MCF 10A (cell line): ENCODE measurements around the gene DCP1B. TPM values are rescaled to one million over a fixed set of nuclear protein-coding genes. Genes with fewer than 3 reads are reported as not detected.

Source experiments
- BruUV-seq: library from RNA; stranded (reverse); fragments of 400-500 nt; replicated peaks from 2 replicates; lab custom pipeline; 2021; lab: Mats Ljungman, UMichigan
- CTCF ChIA-PET: fragments of 300-600 bp; sonication (Branson Sonifier 250); formaldehyde crosslinking; extraction: SDS; loops from one replicate; lab custom pipeline; 2021; ENCODE audit warnings: antibody characterized with exemption, inconsistent platforms; lab: Yijun Ruan, JAX
- POLR2A ChIA-PET: fragments of 300-600, 350-650 bp; sonication (Branson Sonifier 250); formaldehyde crosslinking; extraction: SDS; loops from one replicate; lab custom pipeline; 2020; ENCODE audit warnings: antibody characterized with exemption, inconsistent platforms; lab: Yijun Ruan, JAX
- DNase-seq: peaks from one replicate; pipeline ENCODE4 v3.0.0-alpha.2; 2018; ENCODE audit not compliant: unreplicated experiment
- H3K27ac Mint-ChIP-seq: one replicate; pipeline ENCODE4 v1.8.0; 2022; ENCODE audit warnings: mild to moderate bottlenecking, low read depth, mixed read lengths; ENCODE audit not compliant: unreplicated experiment
- H3K27me3 Mint-ChIP-seq: one replicate; pipeline ENCODE4 v1.8.0; 2022; ENCODE audit warnings: mixed read lengths; ENCODE audit not compliant: insufficient read depth, unreplicated experiment
- H3K36me3 Mint-ChIP-seq: one replicate; pipeline ENCODE4 v1.8.0; 2022; ENCODE audit warnings: mild to moderate bottlenecking, moderate library complexity, mixed read lengths; ENCODE audit not compliant: insufficient read depth, unreplicated experiment
- H3K4me1 Mint-ChIP-seq: one replicate; pipeline ENCODE4 v1.8.0; 2022; ENCODE audit warnings: mixed read lengths; ENCODE audit not compliant: insufficient read depth, unreplicated experiment
- H3K4me3 Mint-ChIP-seq: one replicate; pipeline ENCODE4 v1.8.0; 2022; ENCODE audit warnings: mild to moderate bottlenecking, moderate library complexity, mixed read lengths; ENCODE audit not compliant: unreplicated experiment
- H3K9me3 Mint-ChIP-seq: one replicate; pipeline ENCODE4 v1.8.0; 2022; ENCODE audit warnings: mixed read lengths; ENCODE audit not compliant: unreplicated experiment
- CTCF ChIP-seq: fragments of 200-600 bp; IDR thresholded peaks from one replicate; pipeline ENCODE4 v1.8.0; 2022; ENCODE audit warnings: antibody characterized with exemption, mild to moderate bottlenecking; ENCODE audit not compliant: unreplicated experiment
- intact Hi-C: fragments of 100-400 bp; cut with micrococcal nuclease; formaldehyde crosslinking; loops from 2 replicates; pipeline ENCODE4 v1.14.1; 2022
- total RNA-seq: library from RNA; stranded (reverse); gene quantifications from 2 replicates; pipeline ENCODE4 v1.2.3, GENCODE V29; 2022

Gene DCP1B
- total RNA-seq, 1 experiment from 2014 or later: 5.5 TPM

DNA sequence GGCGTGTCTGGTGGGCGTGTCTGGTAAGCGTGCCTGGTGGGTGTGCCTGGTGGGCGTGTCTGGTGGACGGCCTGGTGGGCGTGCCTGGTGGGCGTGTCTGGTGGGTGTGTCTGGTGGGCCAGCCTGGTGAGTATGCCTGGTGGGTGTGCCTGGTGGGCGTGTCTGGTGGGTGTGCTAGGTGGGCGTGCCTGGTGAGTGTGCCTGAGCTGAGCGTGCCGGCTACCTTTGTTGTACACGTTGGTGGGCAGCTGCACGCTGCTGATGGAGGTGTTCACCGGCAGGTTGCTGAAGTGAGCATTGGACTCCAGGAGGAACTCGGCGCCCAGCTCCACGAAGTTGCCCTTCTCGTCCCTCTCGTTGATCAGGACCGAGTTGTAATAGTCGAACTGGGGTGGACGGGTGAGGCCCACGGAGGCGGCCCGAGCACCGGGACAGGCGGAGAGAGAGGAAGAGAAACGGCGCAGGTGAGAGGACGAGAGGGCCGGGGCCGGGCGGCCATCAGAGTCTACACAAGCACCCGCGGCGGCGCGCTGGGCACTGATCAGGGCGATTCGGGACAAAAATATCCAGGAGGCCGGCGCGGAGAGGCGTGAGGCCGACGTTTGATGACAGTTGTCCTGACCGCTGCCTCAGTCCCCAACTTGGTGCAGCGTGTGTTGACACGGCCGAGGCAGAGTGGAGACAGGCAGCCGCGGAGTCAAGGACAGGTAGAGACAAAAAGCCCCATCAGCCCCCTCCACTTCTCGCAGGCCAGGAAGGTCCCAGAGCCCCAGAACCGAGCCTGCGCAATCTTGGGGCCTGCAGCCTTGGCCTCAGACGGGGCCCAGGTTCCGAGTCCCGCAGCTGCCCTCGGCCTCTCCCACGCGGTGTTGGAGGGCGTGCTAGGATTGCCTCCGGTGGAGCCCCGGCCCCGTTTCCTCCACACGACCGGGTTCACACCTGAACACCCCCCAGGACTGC, 96.3 kb downstream of the DCP1B start:
- Mint-ChIP-seq H3K4me3 (no peak overlapping the region), H3K4me1 (no peaks in the 10 kb centered on the region), H3K36me3 (no peaks in the 10 kb centered on the region), H3K9me3 (peaks cover 13% of the 10 kb centered on the region), H3K27me3 (no peaks in the 10 kb centered on the region), H3K27ac (no peak overlapping the region)
- TF ChIP-seq CTCF: no peak
- intact Hi-C loops: no loop called here
- ChIA-PET POLR2A (no interaction called here), CTCF (interaction anchor here (0.8 kb wide), 1 partner anchor 32 kb away, joined by 4 read pairs; no protein-coding TSS in a partner anchor)
- DNase-seq: no peak
- BruUV-seq: no TSS peak

DNA sequence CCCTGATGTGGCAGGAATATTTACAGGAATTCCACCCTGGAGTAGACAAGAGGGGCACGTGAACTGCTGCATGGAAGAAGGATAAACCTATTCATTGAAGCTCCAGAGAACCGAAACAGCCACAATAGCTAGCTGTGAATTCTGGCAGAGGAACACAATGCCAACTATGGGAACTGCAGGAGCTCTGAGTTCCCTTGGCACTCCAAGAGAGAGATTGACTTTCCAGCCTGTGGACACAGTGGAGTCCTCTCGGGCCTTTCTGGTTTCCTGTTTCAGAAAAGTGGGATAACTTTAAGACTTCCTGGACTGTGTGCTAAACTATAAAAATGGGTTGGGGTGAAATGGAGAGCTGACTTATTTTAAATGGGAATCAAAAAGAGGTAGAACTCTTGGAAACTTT, 97.7 kb downstream of the DCP1B start:
- H3K4me1 Mint-ChIP-seq: no peaks in the 10 kb centered on the region
- peaks cover 13% of the 10 kb centered on the region for H3K9me3 Mint-ChIP-seq
- BruUV-seq: no TSS peak
- H3K27ac Mint-ChIP-seq: no peak overlapping the region
- CTCF ChIA-PET: interaction anchor here (0.8 kb wide), 1 partner anchor 33 kb away, joined by 4 read pairs; no protein-coding TSS in a partner anchor
- intact Hi-C loops: no loop called here
- DNase-seq: no peak
- no peaks in the 10 kb centered on the region for H3K36me3 Mint-ChIP-seq
- no peak for TF ChIP-seq CTCF
- peaks cover 3% of the 10 kb centered on the region for H3K27me3 Mint-ChIP-seq
- POLR2A ChIA-PET: no interaction called here
- H3K4me3 Mint-ChIP-seq: no peak overlapping the region

GRCh38 chr12:1904875-1905274, 99.4 kb downstream of the DCP1B start:
- Mint-ChIP-seq H3K27me3 (peaks cover 17% of the 10 kb centered on the region), H3K9me3 (peaks cover 13% of the 10 kb centered on the region), H3K4me3 (no peak overlapping the region), H3K36me3 (no peaks in the 10 kb centered on the region), H3K4me1 (no peaks in the 10 kb centered on the region), H3K27ac (no peak overlapping the region)
- TF ChIP-seq CTCF: no peak
- ChIA-PET POLR2A (interaction anchor here (0.6 kb wide), 1 partner anchor 42 kb away, joined by 4 read pairs; no protein-coding TSS in a partner anchor), CTCF (interaction anchor here (0.8 kb wide), 1 partner anchor 35 kb away, joined by 4 read pairs; no protein-coding TSS in a partner anchor)
- intact Hi-C loops: no loop called here
- BruUV-seq: no TSS peak
- DNase-seq: no peak

GRCh38 chr12:1896964-1897363, 107.3 kb downstream of the DCP1B start:
- H3K36me3 Mint-ChIP-seq: no peaks in the 10 kb centered on the region
- intact Hi-C loops: no loop called here
- H3K27me3 Mint-ChIP-seq: peaks cover 95% of the 10 kb centered on the region
- no peak for TF ChIP-seq CTCF
- H3K4me3 Mint-ChIP-seq: no peak overlapping the region
- H3K27ac Mint-ChIP-seq: no peak overlapping the region
- ChIA-PET POLR2A (no interaction called here), CTCF (interaction anchor here (0.9 to 2.3 kb wide), 2 partner anchors 10 to 43 kb away, joined by 3 to 6 read pairs; no protein-coding TSS in a partner anchor)
- H3K4me1 Mint-ChIP-seq: no peaks in the 10 kb centered on the region
- no peak for DNase-seq
- peaks cover 7% of the 10 kb centered on the region for H3K9me3 Mint-ChIP-seq
- no TSS peak for BruUV-seq
